Upper lobe of left lung (tissue), 4 donors: Measurements from ENCODE around the gene MAMSTR.

ENCODE experiments used
- CTCF ChIP-seq, 6 experiments: fragments of 450-650 bp in 4 of 6; fragments of 200-600 bp in 2 of 6; sonication (generic) in 2 of 6; IDR thresholded peaks; one replicate each; pipeline ENCODE4 v1.5.1; 2016 to 2019; ENCODE audit warnings: antibody characterized with exemption in 6 of 6
- POLR2A ChIP-seq, 4 donors: fragments of 450-650 bp; IDR thresholded peaks; one replicate each; pipeline ENCODE4 v1.5.1; 2016 to 2017; ENCODE audit warnings: antibody characterized with exemption in 4 of 4, mild to moderate bottlenecking in 2 of 4
- POLR2AphosphoS5 ChIP-seq, 2 donors: sonication (generic); formaldehyde crosslinking; IDR thresholded peaks; one replicate each; pipeline ENCODE4 v1.5.1; 2017; ENCODE audit warnings: antibody characterized with exemption in 2 of 2

- TF ChIP-seq POLR2AphosphoS5 (IDR thresholded peaks at IDR 0.05) (no peak), CTCF (IDR thresholded peaks at IDR 0.05) (no peak), POLR2A (IDR thresholded peaks at IDR 0.05) (no peak)
Measured at GRCh38 chr19:48680436-48681126, 38.9 kb downstream of the MAMSTR start.
